NCI-H2227 treated with DMSO at 0.1 percent for 48 hours (cell line): ENCODE measurements around the gene UBE4B.
"Not testable (repeated sequence)": the region's sequence is repeated elsewhere in the genome, so short reads cannot be mapped to it uniquely, and the experiment has no call there.

Source experiments
- DNase-seq: peaks from one replicate; lab custom pipeline; 2025; lab: John Stamatoyannopoulos, UW

The UBE4B gene

DNA sequence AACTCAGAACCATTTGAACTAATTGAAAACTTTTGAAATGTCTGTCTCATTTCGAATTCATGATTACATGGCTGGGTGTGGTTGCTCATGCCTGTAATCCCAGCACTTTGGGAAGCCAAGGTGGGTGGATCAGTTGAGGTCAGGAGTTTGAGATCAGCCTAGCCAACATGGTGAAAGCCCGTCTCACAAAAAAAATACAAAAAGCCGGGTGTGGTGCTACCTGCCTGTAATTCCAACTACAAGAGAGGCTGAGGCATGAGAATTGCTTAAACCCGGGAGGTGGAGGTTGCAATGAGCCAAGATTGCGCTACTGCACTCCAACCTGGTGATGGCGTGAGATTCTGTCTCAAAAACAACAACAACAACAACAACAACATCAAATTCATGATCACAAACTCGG, 40.6 kb downstream of the UBE4B start:
- DNase-seq: not testable (repeated sequence)

DNA sequence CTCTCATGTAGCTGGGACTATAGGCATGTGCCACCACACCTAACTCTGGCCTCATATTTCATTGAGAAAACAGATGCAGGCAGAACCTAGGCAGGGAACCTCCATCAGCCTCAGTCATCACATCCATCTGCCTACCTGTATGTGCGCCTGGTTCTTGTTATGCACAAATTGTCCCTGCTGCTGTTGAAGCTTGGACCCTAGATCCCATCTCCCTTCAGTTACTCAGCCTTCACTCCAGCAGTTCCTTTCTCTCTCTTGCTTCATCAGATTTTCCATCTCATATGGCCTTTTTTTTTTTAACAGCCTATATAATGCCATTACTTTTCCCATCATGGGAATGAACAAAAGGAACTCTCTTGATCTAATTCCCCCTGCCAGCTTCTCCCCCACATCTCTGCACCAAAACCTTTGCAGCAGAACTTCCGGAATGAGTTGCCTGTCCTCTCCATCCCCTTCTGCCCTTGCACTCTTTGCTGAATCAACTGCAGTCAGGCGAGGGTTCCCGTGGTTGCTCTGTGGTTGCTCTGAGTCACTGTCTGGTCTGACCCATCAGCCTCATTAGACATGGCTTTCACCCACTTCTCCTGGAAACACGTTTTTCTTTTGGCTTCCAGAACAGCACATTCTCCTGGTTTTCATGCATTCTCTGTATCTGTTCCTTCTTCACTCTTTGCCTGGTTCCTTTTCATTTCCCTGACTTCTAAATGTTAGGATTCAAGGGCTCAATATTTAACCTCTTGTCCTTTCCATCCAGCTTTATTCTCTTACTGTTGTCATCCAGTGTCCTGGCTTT, 41.5 kb downstream of the UBE4B start:
- no peak for DNase-seq

DNA sequence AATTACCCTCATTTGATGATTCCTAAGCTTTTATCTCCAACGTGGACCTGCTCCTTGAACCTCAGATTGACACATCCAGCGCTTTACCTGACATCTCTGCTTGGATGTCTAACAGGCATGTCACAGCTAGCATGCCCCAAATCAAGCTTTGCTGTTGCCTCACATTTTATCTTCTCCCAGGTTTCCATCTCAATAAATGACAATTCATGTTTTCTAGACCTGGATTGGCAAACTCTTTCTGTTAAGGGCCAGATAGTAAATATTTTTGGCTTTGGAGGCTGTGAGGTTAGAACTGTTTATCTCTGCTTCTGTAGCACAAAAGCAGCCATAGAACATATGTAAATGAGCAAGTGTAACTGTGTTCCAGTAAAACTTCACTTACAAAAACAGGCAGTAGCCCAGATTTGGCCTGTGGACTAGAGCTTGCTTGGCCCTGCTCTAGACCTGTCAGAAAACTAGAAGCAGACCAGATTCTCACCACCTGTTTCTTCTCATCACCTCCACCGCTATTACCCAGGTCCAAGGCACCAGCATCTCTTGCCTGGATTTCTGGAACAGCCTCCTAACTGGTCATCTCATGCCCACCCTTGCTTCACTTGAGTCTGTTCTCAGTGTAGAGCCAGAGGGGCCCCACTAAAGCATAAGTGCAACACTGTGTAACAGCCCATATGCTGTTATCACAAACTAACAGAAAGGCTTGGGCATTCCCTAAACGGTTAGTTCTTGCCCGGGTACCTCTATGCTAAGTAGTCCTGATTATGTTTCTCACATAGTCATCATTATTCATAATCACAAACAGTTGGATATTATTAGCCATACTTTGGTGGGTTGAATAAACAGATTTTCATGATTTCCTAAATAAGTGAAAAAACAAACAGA, 42.3 kb downstream of the UBE4B start:
- no peak for DNase-seq

DNA sequence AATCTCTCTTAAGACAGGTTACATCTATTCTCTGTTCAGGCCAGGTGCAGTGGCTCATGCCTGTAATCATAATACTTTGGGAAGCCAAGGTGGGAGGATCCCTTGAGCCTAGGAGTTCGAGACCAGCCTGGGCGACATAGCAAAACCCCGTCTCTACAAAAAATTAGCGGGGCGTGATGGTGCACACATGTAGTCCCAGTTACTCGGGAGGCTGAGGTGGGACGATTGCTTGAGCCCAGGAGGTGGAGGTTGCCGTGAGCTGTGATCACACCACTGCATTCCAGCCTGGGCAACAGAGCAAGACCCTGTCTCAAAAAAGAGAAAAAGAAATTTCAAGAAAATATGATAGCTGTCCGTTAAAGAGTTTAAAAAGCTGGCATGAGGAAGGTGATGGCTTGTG, 43.0 kb downstream of the UBE4B start:
- DNase-seq: no peak

DNA sequence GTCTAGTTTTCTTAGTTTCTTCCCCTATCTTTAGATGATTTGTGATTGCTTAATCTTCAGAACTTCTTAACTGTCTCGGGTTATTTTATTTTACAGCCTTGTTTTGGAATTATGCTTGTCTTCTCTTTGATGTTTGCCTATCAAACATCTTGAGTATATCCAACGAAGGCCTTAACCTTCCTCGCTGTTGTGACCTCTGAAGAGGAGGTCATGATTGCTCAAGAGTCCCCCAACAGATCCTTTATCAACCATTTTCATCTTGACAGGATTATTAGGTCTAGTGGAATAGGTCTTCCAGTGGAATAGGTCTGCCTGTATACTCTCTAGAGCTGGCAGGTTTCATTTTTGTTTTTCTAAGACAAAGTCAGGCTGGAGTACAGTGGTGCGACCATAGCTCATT, 45.7 kb downstream of the UBE4B start:
- no peak for DNase-seq

DNA sequence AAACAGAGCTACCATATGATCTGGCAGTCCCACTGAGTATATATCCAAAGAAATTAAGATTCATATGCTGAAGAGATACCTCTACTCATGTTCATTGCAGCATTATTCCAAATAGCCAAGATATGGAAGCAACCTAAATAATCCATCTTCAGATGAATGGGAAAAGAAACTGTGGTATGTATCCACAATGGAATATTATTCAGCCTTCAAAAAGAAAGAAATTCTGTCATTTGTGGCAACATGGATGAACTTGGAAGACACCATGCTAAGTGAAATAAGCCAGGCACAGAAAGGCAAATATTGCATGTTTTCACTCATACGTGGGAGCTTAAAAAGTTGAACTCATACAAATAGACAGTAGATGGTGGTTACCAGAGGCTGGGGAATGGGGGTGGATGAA, 47.8 kb downstream of the UBE4B start:
- no peak for DNase-seq

DNA sequence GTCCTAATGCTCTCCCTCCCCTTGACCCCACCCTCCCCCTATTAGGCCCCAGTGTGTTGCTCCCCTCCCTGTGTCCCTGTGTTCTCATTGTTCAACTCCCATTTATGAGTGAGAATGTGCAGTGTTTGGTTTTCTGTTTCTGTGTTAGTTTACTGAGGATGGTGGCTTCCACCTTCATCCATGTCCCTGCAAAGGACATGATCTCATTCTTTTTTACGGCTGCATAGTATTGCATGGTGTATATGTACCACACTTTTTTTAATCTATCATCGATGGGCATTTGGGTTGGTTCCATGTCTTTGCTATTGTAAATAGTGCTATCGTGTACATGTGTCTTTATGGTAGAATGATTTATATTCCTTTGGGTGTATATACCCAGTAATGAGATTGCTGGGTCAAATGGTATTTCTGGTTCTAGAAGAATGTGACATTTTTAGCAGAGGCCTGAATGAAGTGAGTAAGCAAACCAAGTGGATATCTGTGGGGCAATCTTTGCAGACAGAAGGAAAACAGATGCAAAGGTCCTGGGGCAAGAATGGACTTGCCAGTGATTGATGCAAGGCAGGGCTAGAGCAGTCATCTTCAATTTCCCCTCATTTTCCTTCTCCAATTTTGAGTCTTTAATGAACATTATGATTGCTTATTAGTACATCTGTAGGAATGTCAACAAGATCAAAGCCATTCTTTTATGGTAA, 50.2 kb downstream of the UBE4B start:
- no peak for DNase-seq

DNA sequence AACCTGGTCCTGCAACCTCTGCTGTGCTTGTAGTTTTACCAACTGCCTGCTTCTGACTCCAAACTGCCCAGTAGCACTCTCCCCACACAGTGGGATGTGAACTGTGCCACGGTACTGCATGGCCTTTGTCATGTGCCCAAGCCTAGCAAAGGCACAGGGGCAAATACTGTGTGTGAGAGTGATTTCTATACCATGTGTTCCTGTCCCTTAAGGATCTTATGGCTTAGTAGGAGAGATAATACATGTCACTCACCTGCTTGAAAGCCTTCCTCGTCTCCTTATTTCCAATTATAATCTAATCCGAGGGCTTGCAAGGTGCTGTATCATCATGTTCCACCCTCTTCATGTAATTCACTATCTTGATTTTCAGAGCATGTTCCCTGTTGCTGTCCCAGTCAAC, 51.3 kb downstream of the UBE4B start:
- no peak for DNase-seq

DNA sequence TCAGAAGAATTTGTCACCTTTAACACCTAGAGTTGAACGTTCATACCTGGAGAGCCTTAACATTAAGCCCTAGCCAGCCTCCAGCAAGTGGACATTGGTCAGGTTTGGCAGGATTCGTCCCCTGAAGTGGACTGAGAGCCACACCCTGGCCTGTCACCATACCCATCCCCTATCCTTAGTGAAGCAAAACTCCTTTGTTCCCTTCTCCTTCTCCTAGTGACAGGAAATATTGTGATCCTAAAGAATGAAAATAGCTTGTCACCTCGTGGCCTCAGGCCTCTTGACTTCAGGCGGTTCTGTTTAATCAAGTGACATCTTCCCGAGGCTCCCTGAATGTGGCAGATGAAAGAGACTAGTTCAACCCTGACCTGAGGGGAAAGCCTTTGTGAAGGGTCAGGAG, 52.3 kb downstream of the UBE4B start:
- DNase-seq: no peak

DNA sequence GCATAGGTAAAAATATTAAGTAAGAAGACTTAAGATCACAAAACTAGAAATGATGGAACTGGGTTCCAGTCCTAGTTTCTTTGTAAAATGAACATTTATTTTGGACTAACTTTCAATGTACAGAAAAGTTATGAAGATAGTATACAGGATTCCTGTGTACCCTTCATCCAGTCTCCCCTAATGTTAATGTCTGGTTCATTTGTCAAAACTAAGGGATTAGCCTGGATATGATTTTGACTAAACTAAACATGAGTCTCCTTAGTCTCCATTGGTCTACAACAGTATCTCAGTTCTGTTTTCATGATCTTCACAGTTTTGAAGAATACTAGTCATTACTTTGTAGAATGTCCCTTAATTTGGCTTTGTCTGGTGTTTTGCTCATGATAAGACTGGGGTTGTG, 54.5 kb downstream of the UBE4B start:
- no peak for DNase-seq

DNA sequence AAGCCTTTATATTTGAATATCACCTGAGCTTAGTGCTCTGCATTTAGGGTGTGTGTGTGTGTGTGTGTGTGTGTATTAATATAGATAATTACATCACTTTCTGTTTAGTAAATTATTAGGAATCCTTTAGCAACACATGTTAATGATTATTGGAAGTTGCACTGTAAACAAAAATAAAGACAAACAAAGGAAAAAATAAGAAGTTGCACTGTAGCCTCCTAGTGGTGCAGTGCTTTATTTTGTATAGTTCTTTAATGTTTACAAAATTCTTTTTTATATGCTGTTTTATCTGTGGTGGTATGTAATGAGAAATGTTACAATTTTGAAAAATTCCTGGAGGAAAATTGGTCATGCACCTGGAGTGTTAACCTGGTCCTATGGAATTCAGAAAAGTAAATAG, 69.2 kb downstream of the UBE4B start:
- no peak for DNase-seq

DNA sequence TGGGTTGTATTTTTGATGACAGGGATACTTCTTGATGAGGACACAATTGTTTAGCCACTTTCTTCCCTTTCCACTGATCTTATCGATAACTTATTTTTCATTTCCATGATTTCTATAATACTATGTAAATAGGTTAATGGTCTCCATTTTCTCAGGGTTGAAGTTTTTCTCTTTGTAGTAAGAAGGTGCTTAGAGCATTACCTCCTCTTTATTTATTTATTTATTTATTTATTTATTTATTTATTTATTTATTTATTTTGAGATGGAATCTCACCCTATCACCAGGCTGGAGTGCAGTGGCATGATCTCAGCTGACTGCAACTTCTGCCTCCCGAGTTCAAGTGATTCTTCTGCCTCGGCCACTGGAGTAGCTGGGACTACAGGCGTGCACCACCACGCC, 70.4 kb downstream of the UBE4B start:
- DNase-seq: no peak

DNA sequence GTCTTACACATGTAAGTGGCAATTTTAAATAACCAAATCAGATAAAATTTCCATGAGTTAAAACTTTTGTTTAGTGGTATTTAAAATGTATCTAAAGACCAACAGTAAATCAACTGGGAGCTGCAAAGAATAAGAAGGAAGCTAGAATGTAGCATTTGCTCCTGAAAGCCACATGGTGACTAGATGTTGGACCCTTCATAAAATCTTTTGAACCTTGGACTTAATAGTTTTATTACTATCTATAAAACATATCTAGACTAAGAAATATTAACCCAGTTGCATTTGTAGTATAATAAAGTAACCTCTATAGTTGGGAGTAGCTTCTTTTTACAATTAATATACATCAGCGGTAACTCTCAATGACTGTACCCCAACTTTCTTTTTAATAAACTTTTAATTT, 72.1 kb downstream of the UBE4B start:
- no peak for DNase-seq

DNA sequence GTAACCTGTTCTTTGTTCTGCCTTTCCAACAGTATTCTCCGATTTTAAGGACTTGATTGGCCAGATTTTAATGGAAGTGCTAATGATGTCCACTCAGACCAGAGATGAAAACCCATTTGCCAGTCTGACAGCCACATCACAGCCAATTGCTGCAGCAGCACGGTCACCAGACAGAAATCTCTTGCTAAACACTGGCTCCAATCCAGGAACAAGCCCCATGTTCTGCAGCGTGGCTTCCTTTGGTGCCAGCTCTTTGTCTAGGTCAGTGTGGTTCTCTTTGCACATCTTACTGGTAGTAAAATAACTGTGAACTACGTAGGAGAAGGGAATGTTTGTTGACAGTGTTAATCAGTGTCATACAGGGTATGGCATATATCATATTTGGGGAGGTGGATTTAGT, 72.7 kb downstream of the UBE4B start:
- no peak for DNase-seq

DNA sequence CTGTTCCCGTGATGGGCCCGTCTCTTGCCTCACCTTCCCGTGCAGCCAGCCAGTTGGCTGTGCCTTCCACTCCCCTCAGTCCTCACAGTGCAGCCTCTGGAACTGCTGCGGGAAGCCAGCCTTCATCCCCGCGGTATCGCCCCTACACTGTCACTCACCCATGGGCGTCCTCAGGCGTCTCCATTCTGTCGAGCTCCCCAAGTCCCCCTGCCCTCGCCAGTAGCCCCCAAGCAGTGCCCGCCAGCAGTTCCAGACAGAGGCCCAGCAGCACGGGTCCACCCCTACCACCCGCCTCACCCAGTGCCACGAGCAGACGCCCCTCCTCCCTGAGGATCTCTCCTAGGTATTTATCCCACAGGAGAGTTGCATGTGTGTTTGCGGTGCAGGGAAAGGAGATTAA, 73.5 kb downstream of the UBE4B start:
- no peak for DNase-seq

DNA sequence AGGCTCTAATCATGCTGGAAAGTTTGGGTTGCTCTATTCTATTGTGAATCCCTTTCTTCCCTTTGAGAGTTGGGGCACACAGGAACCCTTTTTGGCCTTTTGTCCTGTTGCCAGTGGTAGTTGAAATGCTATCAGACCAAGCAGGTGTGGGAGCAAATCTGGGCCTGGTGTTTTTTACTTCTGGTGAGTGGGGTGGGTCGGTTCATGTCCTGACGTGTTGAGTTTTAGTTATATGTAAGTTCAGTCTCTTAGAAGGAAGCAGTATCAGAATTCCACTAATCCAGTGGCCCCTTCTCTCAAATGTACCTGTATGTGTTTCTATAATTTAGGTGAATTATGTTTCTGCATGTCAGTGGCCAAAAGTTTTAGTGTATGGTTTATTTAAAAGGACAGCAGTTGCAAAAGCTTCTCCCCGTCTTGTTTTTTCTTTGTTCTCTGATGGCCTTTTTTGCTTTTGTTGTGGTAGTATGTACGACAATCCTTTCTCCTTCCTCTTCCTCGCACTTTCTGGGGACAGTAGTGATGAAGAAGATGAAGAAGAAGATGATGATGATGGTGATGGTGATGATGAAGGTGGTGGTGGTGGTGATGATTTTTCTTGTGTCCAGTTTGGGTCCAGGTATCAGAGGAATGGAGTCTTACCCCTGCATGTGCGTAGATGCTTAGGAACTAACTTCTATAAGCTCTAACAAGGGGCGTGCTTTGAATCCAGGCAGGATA, 74.2 kb downstream of the UBE4B start:
- no peak for DNase-seq

DNA sequence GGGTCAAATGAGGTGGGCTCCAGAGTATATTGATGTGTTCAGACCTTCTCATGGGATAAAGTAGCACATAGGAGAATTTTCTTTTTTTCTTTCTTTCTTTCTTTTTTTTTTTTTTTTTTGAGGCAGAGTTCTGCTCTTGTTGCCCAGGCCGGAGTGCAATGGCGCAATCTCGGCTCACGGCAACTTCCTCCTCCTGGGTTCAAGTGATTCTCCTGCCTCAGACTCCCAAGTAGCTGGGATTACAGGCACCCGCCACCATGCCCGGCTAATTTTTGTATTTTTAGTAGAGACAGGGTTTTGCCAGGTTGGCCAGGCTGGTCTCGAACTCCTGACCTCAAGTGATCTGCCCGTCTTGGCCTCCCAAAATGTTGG, 74.7 kb downstream of the UBE4B start:
- DNase-seq: not testable (repeated sequence)

DNA sequence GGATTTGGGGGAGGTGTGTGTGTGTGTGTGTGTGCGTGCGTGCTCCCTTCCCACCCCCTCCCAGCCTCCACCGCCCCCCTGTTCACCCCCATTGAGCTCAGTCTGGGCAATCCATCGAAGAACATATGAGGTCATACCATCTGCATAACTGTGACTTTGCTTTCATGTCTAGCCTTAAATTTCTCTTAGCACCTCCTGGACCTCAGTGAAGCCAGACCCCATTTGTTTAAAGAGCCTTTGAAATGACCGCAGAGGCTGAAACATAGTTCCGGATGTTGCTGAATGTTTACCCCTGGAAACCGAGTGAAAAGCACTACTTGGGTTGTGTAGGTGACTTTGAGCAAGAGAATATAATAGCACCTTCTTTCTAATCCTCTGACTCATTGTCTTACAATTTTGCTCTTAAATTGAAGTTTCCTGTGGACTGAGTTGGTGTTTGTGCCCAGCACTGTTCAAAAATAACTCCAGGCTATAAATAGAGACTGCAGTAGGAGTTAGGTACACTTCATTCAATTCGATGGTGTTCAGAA, 75.4 kb downstream of the UBE4B start:
- no peak for DNase-seq

DNA sequence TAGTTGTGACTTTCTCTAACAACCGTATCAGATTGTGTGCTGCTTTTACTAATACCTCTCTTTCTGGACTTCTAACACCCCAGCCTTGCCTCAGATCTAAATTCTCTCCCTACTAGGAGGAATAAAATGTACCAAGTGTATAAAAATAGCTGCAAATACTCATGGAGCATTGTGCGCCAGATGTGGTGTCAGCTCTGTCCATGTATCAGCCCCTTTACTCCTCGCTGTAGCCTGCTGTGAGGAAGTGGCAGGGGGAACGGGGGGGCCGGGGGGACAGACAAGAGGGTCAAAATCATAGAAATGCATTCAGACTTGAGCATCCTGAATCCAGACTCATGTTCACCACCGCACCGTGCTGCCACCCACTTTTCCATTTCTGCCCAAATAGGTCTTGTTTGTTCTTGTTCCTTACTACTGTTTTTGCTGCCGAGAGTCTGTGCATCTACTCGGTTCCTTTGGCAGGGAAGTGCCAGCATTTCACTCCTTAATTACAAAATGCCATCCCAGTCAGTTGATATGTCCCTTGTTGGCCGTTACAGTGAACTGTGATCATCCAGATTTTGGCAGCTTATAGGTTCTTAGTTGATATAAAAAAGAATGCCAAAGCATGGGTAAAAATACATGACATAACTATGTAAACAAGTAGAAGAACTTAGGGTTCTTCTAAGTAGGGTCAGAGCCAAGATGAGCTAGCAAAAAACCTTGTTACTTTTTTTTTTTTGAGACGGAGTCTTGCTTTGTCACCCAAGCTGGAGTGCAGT, 76.4 kb downstream of the UBE4B start:
- no peak for DNase-seq

DNA sequence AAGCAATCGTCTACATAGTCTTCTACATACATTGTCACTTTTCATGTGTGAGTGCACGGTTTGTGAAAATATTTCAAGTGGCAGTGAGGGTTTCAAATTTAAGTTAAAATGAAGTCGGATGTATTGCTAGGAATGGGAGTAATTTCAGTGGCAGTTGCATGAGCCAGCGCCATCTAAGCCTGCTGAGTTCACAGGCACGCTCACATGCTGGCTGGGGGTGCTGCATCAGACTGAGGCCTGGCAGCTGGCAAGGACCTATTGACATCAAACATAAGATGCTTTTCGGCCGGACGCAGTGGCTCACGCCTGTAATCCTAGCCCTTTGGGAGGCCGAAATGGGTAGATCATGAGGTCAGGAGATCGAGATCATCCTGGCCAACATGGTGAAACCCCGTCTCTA, 80.7 kb downstream of the UBE4B start:
- DNase-seq: no peak

DNA sequence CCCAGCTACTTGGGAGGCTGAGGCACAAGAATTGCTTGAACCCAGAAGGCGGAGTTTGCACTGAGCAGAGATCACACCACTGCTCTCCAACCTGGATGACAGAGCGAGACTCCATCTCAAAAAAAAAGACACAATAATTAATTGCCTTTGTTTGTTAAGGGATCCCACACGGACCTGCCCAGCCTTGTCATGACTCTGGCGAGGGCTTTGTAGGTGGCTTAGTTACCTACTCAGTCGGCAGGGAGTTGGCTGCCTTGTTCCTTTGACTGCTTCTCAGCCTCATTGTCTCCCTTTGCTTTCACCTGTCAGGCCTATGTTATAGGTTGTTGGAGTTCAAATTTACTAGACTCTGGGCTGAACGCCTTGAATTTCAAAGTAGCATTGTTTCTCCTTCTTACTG, 82.0 kb downstream of the UBE4B start:
- DNase-seq: no peak
